HG02981 (cell line): ENCODE data around the gene KLF3.

Source experiments
- ATAC-seq: cut with Tn5 transposase; IDR thresholded peaks from one replicate; pipeline ENCODE4 v1.9.1; 2021; ENCODE audit warnings: mild to moderate bottlenecking, moderate library complexity; ENCODE audit not compliant: unreplicated experiment

KLF3 gene

GRCh38 chr4:38735870-38736269 is 71.9 kb downstream of the KLF3 start:
- no peak for ATAC-seq

DNA sequence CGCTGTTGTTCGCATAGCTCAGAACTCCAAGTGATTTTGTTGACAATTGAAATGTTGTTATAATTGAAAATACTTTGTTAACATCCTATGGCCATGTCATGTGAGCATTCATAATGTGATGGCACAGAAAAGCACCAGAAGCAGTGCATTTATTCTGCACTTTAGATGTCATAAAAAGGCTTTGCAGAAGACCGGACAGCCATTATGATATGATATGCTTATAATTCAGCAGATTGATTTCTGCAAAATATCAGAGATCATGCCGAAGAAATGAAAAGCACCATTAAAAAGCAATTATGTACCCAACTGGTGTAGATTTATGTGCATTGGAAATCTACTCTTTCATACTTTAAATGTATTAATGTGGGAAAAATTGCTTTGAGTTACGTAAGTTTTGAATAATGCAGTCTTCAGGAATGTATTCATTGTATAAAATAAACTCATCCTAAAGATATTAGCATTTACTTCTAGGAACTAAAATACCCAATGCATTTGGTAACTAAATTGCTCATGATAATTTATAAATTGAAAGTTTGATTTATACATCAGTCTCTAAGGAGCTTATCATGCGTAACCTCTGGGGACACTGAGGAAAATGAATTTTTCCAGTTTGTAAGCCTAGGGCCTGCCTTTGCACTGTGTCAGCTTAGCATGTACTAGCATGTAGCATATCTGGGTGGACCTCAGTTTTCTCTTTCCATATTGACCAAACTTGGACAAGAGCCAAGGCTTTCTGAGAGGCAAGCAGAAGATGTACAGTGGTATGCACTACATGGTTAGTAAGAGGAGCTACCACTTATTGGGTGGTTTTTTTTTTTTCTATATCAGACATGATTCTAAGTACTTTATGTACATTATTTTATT is 75.2 kb downstream of the KLF3 start:
- no peak for ATAC-seq

- ATAC-seq = no peak
Observed at GRCh38 chr4:38740303-38740702, 76.3 kb downstream of the KLF3 start.

DNA sequence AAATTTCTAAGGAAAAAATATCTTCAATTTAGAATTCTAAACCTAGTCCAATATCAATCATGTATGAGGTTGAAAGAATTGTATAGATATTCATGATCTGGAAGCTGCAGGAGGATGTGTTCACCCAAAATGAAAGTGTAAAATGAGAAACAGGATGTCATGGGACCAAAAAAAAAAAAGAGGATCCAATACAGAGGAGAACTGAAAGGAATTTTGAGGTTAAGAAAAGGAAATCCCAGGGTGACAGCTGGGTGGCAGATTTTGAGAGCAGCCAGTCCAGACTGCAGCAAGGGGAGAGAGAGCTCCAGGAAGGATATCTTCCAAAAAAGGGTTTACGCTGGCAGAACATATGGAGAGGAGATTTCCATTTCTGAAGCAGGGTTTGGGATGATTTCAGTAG is 79.9 kb downstream of the KLF3 start:
- no peak for ATAC-seq

GRCh38 chr4:38745881-38746280 is 81.9 kb downstream of the KLF3 start:
- ATAC-seq = no peak

DNA sequence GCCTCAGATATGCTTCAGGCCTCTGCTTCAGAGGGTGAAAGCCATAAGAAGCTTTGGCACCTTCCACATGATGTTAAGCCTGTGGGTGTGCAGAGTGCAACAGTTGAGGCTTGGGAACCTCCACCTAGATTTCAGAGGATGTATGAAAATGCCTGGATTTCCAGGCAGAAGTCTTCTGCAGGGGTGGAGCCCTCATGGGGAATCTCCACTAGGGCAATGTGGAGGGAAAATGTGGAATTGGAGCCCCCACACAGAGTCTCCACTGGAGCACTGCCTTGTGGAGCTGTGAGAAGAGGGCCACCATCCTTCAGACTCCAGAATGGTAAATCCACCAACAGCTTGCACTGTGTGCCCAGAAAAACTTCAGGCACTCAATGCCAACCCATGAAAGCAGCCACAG is 83.6 kb downstream of the KLF3 start:
- ATAC-seq = no peak

DNA sequence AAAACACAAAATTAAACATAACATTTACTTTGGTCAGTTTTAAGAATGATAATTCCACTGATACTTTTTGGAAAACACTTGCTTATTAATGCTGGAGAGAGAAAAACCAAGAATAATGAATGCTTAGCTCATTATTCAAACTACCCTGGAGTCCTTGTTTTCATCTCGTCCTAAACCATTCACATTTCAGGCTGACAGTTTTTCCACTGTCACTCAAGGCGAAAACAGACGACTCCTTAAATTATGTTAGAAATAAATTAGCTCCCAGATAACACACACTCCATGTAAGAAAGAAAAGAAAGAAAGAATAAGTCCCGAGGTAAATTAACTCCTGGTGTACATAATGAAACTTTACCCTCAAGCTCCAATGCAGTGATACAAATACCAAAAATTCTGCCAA is 85.3 kb downstream of the KLF3 start:
- ATAC-seq = no peak
